ENCODE data around the gene COL6A2.

DNA sequence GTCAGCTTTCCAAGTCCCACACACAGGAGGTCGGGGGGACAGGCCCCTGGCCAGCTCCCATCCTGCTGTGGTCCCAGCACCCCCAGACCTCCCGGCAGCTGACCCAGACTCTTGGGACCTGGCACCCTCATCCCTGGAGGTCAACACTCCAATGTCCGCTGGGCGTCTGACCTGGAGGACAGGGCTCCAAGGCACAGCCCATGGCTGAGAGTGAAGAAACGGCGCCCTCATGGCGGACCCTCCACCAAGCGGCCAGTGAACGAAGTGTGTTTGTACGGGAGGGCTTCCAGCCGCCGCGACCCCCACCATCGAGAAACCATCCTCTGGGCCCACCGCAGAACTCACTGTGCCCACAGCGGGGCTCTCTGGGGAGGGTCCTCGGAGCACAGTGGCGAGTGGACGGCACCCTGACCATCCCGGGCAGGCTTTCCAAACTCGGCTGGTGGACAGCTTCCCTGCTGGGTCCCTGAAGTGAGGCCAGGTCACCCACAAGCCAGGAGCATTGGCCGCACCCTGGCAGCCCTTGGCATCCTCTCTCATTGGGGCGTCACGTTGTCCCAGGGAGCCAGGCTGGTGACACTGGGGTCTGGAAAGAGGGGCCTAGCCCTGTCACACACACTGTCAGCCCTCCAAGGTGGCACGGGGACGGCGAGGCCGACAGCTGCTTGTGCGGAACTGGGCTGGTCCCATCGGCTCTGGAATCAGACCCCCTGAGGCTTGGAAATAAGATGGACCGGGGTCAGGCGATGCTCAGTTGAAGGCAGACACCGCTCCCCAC lies 47.8 kb upstream of the COL6A2 start:
- TF ChIP-seq POLR2AphosphoS5 (IDR thresholded peaks at IDR 0.05; ENCODE audit: insufficient read depth in 1 of 2, low read depth in 1 of 2) (no peak), POLR2A (IDR thresholded peaks at IDR 0.05) (no peak)
- TF ChIP-seq, protein P1, sequence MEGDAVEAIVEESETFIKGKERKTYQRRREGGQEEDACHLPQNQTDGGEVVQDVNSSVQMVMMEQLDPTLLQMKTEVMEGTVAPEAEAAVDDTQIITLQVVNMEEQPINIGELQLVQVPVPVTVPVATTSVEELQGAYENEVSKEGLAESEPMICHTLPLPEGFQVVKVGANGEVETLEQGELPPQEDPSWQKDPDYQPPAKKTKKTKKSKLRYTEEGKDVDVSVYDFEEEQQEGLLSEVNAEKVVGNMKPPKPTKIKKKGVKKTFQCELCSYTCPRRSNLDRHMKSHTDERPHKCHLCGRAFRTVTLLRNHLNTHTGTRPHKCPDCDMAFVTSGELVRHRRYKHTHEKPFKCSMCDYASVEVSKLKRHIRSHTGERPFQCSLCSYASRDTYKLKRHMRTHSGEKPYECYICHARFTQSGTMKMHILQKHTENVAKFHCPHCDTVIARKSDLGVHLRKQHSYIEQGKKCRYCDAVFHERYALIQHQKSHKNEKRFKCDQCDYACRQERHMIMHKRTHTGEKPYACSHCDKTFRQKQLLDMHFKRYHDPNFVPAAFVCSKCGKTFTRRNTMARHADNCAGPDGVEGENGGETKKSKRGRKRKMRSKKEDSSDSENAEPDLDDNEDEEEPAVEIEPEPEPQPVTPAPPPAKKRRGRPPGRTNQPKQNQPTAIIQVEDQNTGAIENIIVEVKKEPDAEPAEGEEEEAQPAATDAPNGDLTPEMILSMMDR (IDR thresholded peaks at IDR 0.05): no peak
